ENCODE data around the gene LSM14A. TPM values are rescaled to one million over a fixed set of nuclear protein-coding genes. Genes with fewer than 3 reads are reported as not detected.

The LSM14A gene
- total and polyA plus RNA-seq, 9 of the 15 experiments (the other 6 are each of a cell fraction or from before 2014, with no cell fraction given), result 19.5 to 150 (median 95.1) TPM

GRCh38 chr19:34171539-34171876 lies 796 bp upstream of the LSM14A start (continued):
- TF ChIP-seq, protein P1, sequence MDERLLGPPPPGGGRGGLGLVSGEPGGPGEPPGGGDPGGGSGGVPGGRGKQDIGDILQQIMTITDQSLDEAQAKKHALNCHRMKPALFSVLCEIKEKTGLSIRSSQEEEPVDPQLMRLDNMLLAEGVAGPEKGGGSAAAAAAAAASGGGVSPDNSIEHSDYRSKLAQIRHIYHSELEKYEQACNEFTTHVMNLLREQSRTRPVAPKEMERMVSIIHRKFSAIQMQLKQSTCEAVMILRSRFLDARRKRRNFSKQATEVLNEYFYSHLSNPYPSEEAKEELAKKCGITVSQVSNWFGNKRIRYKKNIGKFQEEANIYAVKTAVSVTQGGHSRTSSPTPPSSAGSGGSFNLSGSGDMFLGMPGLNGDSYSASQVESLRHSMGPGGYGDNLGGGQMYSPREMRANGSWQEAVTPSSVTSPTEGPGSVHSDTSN (CRISPR knock-in tag; IDR thresholded peaks at IDR 0.05; ENCODE audit: low read depth), result no peak
- TF ChIP-seq, protein P1 (tag; conservative IDR thresholded peaks at IDR 0.05; ENCODE audit: low read depth), result no peak; the same call in 1 of the 2 replicates
- TF ChIP-seq ZNF224 (CRISPR knock-in tag; IDR thresholded peaks at IDR 0.05) (no peak), ELF4 (CRISPR knock-in tag; IDR thresholded peaks at IDR 0.05) (peak; percentile 67), E2F3 (CRISPR knock-in tag; IDR thresholded peaks at IDR 0.05) (no peak), ZNF395 (CRISPR knock-in tag; IDR thresholded peaks at IDR 0.05) (no peak), ZNF311 (CRISPR knock-in tag; IDR thresholded peaks at IDR 0.05) (peak; percentile 6; the same call in 1 of the 2 replicates), ZNF444 (CRISPR knock-in tag; IDR thresholded peaks at IDR 0.05) (no peak), C11orf30 (IDR thresholded peaks at IDR 0.05; ENCODE audit: low read depth) (peak; percentile 32; the same call in 1 of the 2 replicates), DPF2 (IDR thresholded peaks at IDR 0.05) (peak; percentile 87), SIN3A (IDR thresholded peaks at IDR 0.05; ENCODE audit: borderline replicate concordance in 2 of 2, control insufficient read depth in 1 of 2, low read depth in 2 of 2, low read length in 2 of 2) (no peak), RBM39 (optimal IDR thresholded peaks at IDR 0.05; ENCODE audit: low read depth, low read length) (no peak), BCL6 (CRISPR knock-in tag; IDR thresholded peaks at IDR 0.05) (0 out of 2 replicates have a peak, but pooled peaks have one; percentile 7), TAF9B (IDR thresholded peaks at IDR 0.05; ENCODE audit: partially characterized antibody) (no peak), ZNF76 (CRISPR knock-in tag; IDR thresholded peaks at IDR 0.05; ENCODE audit: borderline replicate concordance) (0 out of 2 replicates have a peak, but pooled peaks have one; percentile 10), JUND (IDR thresholded peaks at IDR 0.05; ENCODE audit: borderline replicate concordance, low read depth, low read length) (0 out of 2 replicates have a peak, but pooled peaks have one; percentile 22), JUND (tag; IDR thresholded peaks at IDR 0.05; ENCODE audit: borderline replicate concordance, low read depth, low read length) (peak; percentile 64; the same call in 2 of the 3 replicates), ZNF398 (CRISPR knock-in tag; IDR thresholded peaks at IDR 0.05) (no peak), TRIM25 (IDR thresholded peaks at IDR 0.05; ENCODE audit: borderline replicate concordance) (no peak)
- TF ChIP-seq, protein P2, sequence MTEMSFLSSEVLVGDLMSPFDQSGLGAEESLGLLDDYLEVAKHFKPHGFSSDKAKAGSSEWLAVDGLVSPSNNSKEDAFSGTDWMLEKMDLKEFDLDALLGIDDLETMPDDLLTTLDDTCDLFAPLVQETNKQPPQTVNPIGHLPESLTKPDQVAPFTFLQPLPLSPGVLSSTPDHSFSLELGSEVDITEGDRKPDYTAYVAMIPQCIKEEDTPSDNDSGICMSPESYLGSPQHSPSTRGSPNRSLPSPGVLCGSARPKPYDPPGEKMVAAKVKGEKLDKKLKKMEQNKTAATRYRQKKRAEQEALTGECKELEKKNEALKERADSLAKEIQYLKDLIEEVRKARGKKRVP (CRISPR knock-in tag; IDR thresholded peaks at IDR 0.05), result no peak

All from K562 (cell line).